ENCODE measurements around the gene BGLAP. TPM values are rescaled to one million over a fixed set of nuclear protein-coding genes. Genes with fewer than 3 reads are reported as not detected.

Gene BGLAP
- total RNA-seq, 2 experiments from 2014 or later = 1.9 to 2.6 TPM

GRCh38 chr1:156244712-156245111 lies 2.7 kb downstream of the BGLAP start:
- peaks cover 13% of the 10 kb centered on the region for H3K36me3 ChIP-seq (ENCODE audit: insufficient read depth, low read length)
- peaks cover 20% of the 10 kb centered on the region for H3K4me1 ChIP-seq (ENCODE audit: insufficient read depth, low read length)
- ChIA-PET POLR2A (interaction anchor here (1.9 to 2.4 kb wide), 2 partner anchors 20 to 38 kb away, joined by 4 to 8 read pairs; partner anchors contain the start of gene SMG5), CTCF (no interaction called here)
- no peak for TF ChIP-seq CTCF (IDR thresholded peaks at IDR 0.05)
- H3K36me3 Mint-ChIP-seq (ENCODE audit: low read depth) = peaks cover 12% of the 10 kb centered on the region
- intact Hi-C loops (cut with DNase I, micrococcal nuclease) = no loop called here
- ATAC-seq (ENCODE audit: poor library complexity) (no peak), DNase-seq (no peak)
- H3K27me3 ChIP-seq (ENCODE audit: control insufficient read depth in 1 of 2, insufficient read depth in 2 of 2, low read length in 2 of 2) = no peaks in the 10 kb centered on the region
- H3K9me3 Mint-ChIP-seq = no peaks in the 10 kb centered on the region
- H3K4me1 Mint-ChIP-seq (ENCODE audit: low read depth) = peaks cover 21% of the 10 kb centered on the region
- no peak overlapping the region for H3K27ac ChIP-seq (ENCODE audit: low read depth in 1 of 2, low read length in 2 of 2)
- H3K4me3 ChIP-seq (ENCODE audit: low read length) = no peak overlapping the region
- H3K9me3 ChIP-seq (ENCODE audit: control insufficient read depth in 1 of 2, insufficient read depth in 1 of 2, low read length in 2 of 2) = no peaks in the 10 kb centered on the region
- H3K4me3 Mint-ChIP-seq = peak overlapping the region; percentile 83
- no peaks in the 10 kb centered on the region for H3K27me3 Mint-ChIP-seq
- peak overlapping the region; percentile 31 for H3K27ac Mint-ChIP-seq

DNA sequence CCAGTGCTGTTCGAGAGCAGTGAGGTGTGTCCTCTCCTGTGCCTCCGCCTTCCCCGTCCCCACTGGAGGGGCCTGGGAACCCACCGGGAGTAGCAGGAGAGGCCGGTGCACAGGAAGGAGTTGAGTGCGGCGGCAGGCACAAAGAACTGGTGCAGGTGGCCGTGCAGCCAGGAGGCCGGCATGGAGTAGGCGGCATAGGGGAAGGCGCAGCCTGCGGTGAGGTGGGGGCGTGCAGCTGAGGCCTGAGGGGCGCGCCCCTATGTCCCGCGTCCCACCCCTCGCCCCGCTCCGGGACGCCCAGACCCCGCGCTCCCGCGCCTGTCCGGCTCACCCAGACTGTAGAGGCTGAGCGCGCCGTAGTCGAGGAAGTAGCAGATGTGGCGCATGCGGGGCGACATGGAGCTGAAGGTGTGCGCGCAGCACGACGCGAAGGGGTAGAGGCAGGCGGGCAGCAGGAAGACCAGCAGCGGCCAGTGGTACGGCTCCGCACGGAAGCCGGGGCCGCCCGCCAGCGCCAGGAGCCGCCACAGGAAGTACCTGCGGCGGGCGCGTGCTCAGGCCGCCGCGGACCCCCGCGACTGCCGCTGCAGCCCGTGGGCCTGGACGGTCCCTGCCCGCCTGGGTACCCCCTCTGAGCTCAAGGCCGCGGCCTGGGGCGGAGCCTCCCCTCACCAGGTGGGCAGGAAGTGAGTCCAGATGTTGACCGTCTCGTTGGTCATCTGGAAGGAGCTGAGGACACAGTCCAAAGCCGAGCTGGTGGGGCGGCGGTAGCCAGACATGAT lies 3.7 kb downstream of the BGLAP start:
- Histone ChIP-seq H3K4me1 (ENCODE audit: insufficient read depth, low read length) (peaks cover 20% of the 10 kb centered on the region), H3K36me3 (ENCODE audit: insufficient read depth, low read length) (peaks cover 18% of the 10 kb centered on the region), H3K4me3 (ENCODE audit: low read length) (peak overlapping the region; percentile 45), H3K27me3 (ENCODE audit: control insufficient read depth in 1 of 2, insufficient read depth in 2 of 2, low read length in 2 of 2) (no peaks in the 10 kb centered on the region), H3K9me3 (ENCODE audit: control insufficient read depth in 1 of 2, insufficient read depth in 1 of 2, low read length in 2 of 2) (no peaks in the 10 kb centered on the region), H3K27ac (ENCODE audit: low read depth in 1 of 2, low read length in 2 of 2) (no peak overlapping the region)
- peak in 13 of 14 experiments; percentile 17 to 69 (median 32) for DNase-seq
- ChIA-PET POLR2A (interaction anchor here (0.9 to 2.4 kb wide), 7 partner anchors 16 to 241 kb away, joined by 3 to 8 read pairs (median 4); partner anchors contain the start of genes PMF1 and SMG5), CTCF (interaction anchor here (1.2 kb wide), 1 partner anchor 20 kb away, joined by 3 read pairs; no protein-coding TSS in a partner anchor)
- peaks cover 9% of the 10 kb centered on the region for H3K36me3 Mint-ChIP-seq (ENCODE audit: low read depth)
- peak overlapping the region; percentile 83 for H3K4me3 Mint-ChIP-seq
- no peak for TF ChIP-seq CTCF (IDR thresholded peaks at IDR 0.05)
- peak overlapping the region; percentile 31 for H3K27ac Mint-ChIP-seq
- peaks cover 21% of the 10 kb centered on the region for H3K4me1 Mint-ChIP-seq (ENCODE audit: low read depth)
- H3K9me3 Mint-ChIP-seq = no peaks in the 10 kb centered on the region
- intact Hi-C loops (cut with DNase I, micrococcal nuclease) = no loop called here
- H3K27me3 Mint-ChIP-seq = no peaks in the 10 kb centered on the region
- peak; percentile 73 for ATAC-seq (ENCODE audit: poor library complexity)

DNA sequence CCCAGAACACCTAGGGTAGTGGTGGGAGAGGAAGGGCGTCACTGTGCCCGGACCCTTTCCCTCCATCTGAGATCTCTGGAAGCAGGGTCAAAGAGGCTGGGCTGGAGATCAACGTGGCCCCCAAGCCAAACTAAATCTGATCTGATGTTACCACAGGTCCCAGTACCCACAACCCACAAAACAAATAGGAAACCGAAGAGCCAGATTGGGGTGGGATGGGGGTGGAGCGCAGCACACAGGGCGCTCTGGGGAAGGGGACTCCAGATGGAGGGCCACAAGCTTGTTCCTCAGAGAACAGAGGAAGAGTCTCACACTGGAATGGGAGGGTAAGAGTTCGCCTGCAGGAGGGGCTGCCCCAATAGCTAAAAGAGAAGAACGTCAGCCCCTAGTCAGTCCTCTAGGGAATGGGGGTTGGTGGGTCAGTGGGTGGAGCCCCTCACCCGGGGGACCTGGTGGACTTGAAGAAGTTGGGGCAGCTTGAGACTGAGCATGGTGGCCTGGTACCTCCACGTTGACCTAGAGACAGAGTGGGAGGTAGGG lies 4.3 kb downstream of the BGLAP start:
- POLR2A ChIA-PET = interaction anchor here (0.9 to 2.4 kb wide), 9 partner anchors 15 to 242 kb away, joined by 3 to 8 read pairs (median 3); partner anchors contain the start of genes PMF1 and SMG5
- Mint-ChIP-seq H3K27ac (no peak overlapping the region), H3K27me3 (no peaks in the 10 kb centered on the region), H3K9me3 (no peaks in the 10 kb centered on the region), H3K4me1 (ENCODE audit: low read depth) (peaks cover 21% of the 10 kb centered on the region), H3K4me3 (peak overlapping the region; percentile 10), H3K36me3 (ENCODE audit: low read depth) (peaks cover 10% of the 10 kb centered on the region)
- CTCF ChIA-PET = interaction anchor here (1.2 kb wide), 1 partner anchor 21 kb away, joined by 3 read pairs; no protein-coding TSS in a partner anchor
- no peak for DNase-seq
- H3K36me3 ChIP-seq (ENCODE audit: insufficient read depth, low read length) = peaks cover 22% of the 10 kb centered on the region
- H3K27ac ChIP-seq (ENCODE audit: low read depth in 1 of 2, low read length in 2 of 2) = no peak overlapping the region
- H3K27me3 ChIP-seq (ENCODE audit: control insufficient read depth in 1 of 2, insufficient read depth in 2 of 2, low read length in 2 of 2) = no peaks in the 10 kb centered on the region
- TF ChIP-seq CTCF (IDR thresholded peaks at IDR 0.05) = no peak
- H3K4me3 ChIP-seq (ENCODE audit: low read length) = peak overlapping the region; percentile 45
- H3K4me1 ChIP-seq (ENCODE audit: insufficient read depth, low read length) = peaks cover 22% of the 10 kb centered on the region
- H3K9me3 ChIP-seq (ENCODE audit: control insufficient read depth in 1 of 2, insufficient read depth in 1 of 2, low read length in 2 of 2) = no peaks in the 10 kb centered on the region
- ATAC-seq (ENCODE audit: poor library complexity) = no peak
- intact Hi-C loops (cut with DNase I, micrococcal nuclease) = no loop called here
